Karpas-422 (cell line): ENCODE measurements around the gene EVA1A. TPM values are rescaled to one million over a fixed set of nuclear protein-coding genes. Genes with fewer than 3 reads are reported as not detected.

Experiments used
- DNase-seq: peaks from one replicate; pipeline ENCODE4 v3.0.0-alpha.2; 2015
- H2AFZ ChIP-seq: fragments of 200-600 bp; sonication (generic); 2 replicates; pipeline ENCODE4 v1.6.1; 2014; ENCODE audit warnings: antibody characterized with exemption, low read length, mixed read lengths
- H3K27ac ChIP-seq: fragments of 200-600 bp; sonication (generic); 2 replicates; pipeline ENCODE4 v1.5.1; 2014; ENCODE audit warnings: mild to moderate bottlenecking, low read length, moderate library complexity
- H3K27me3 ChIP-seq: fragments of 200-600 bp; sonication (generic); 2 replicates; pipeline ENCODE4 v1.6.1; 2014; ENCODE audit warnings: low read length, mixed read lengths
- H3K36me3 ChIP-seq: fragments of 200-600 bp; sonication (generic); 2 replicates; pipeline ENCODE4 v1.6.1; 2014; ENCODE audit warnings: low read length, mixed read lengths; ENCODE audit not compliant: insufficient read depth
- H3K4me1 ChIP-seq: fragments of 200-600 bp; sonication (generic); 2 replicates; pipeline ENCODE4 v1.6.1; 2014; ENCODE audit warnings: mild to moderate bottlenecking, low read length, mixed read lengths
- H3K4me2 ChIP-seq: fragments of 200-600 bp; sonication (generic); 2 replicates; pipeline ENCODE4 v1.6.1; 2014; ENCODE audit warnings: low read length, low read depth, mild to moderate bottlenecking; ENCODE audit not compliant: poor library complexity, severe bottlenecking
- H3K4me3 ChIP-seq: fragments of 200-600 bp; sonication (generic); 2 replicates; pipeline ENCODE4 v1.5.1; 2014; ENCODE audit warnings: mild to moderate bottlenecking, antibody characterized with exemption, low read length, mixed read lengths
- H3K79me2 ChIP-seq: fragments of 200-600 bp; sonication (generic); 2 replicates; pipeline ENCODE4 v1.6.1; 2014; ENCODE audit warnings: mild to moderate bottlenecking, low read length, mixed read lengths
- H3K9ac ChIP-seq: fragments of 200-600 bp; sonication (generic); 2 replicates; pipeline ENCODE4 v1.6.0; 2014; ENCODE audit warnings: low read length
- H3K9me2 ChIP-seq: fragments of 200-600 bp; sonication (generic), shearing (Covaris generic); replicated peaks from 2 replicates; pipeline ENCODE4 v1.6.0; 2014; ENCODE audit warnings: mild to moderate bottlenecking, low read length, moderate library complexity; ENCODE audit not compliant: insufficient read depth
- H3K9me3 ChIP-seq: fragments of 300-700, 200-600 bp; sonication (generic); 2 replicates; pipeline ENCODE4 v1.6.1; 2014; ENCODE audit warnings: low read length, mixed read lengths
- H4K20me1 ChIP-seq: fragments of 200-600 bp; sonication (generic); 2 replicates; pipeline ENCODE4 v1.6.1; 2014; ENCODE audit warnings: mild to moderate bottlenecking, antibody characterized with exemption, low read length, low read depth; ENCODE audit not compliant: insufficient read depth
- total RNA-seq: library from RNA; depleted of rRNA; stranded (reverse); fragments of >200 nt; shearing (Covaris generic); gene quantifications from 2 replicates; pipeline ENCODE4 v1.2.3, GENCODE V29; 2014; ENCODE audit warnings: low replicate concordance

EVA1A gene
- total RNA-seq, 1 experiment from 2014 or later = not detected

DNA sequence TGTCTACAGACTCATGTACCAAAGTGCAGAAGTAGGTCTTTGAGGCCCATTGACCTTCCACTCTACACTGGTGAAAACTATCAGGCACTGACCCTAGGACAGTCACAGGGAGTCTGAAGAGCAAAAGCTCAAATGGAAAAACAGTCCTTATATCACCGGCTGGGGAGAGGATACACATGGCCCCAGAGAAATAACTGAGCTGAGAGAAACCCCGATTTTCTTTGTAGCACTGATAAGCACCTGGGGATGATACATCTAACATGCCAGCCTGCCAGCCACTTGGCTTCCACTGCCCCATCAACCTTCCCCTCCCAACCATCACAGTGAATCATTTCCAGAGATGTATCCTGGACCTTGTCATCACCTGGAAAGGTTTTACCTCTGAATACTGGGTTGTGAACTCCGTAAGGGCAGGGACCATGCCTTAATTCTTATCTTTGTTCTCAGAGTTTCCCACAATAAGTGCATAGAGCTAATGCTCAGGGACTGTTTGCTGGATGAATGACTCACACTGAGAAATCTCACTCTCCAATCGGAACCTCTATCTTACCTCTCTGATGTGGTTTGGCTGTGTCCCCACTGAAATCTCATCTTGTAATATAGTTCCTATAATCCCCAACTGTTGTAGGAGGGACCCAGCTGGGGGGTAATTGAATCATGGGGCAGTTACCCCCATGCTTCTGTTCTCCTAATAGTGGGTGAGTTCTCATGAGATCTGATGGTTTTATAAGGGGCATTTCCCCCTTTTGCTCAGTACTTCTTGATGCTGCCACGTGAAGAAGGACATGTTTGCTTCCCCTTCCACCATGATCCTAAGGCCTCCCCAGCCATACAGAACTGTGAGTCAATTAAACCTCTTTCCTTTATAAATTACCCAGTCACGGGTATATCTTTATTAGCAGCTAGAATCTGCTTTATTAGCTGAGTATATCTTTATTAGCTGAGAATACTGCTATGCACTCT is 37.1 kb downstream of the EVA1A start:
- no peak overlapping the region for H2AFZ ChIP-seq
- no peak overlapping the region for H3K4me3 ChIP-seq
- H3K9me3 ChIP-seq = no peaks in the 10 kb centered on the region
- no peak for DNase-seq
- H3K27me3 ChIP-seq = no peaks in the 10 kb centered on the region
- no peak overlapping the region for H3K4me2 ChIP-seq
- no peak overlapping the region for H3K27ac ChIP-seq
- H3K4me1 ChIP-seq = no peaks in the 10 kb centered on the region
- H4K20me1 ChIP-seq = no peaks in the 10 kb centered on the region
- H3K79me2 ChIP-seq = no peaks in the 10 kb centered on the region
- H3K36me3 ChIP-seq = no peaks in the 10 kb centered on the region
- no peaks in the 10 kb centered on the region for H3K9me2 ChIP-seq
- no peak overlapping the region for H3K9ac ChIP-seq

DNA sequence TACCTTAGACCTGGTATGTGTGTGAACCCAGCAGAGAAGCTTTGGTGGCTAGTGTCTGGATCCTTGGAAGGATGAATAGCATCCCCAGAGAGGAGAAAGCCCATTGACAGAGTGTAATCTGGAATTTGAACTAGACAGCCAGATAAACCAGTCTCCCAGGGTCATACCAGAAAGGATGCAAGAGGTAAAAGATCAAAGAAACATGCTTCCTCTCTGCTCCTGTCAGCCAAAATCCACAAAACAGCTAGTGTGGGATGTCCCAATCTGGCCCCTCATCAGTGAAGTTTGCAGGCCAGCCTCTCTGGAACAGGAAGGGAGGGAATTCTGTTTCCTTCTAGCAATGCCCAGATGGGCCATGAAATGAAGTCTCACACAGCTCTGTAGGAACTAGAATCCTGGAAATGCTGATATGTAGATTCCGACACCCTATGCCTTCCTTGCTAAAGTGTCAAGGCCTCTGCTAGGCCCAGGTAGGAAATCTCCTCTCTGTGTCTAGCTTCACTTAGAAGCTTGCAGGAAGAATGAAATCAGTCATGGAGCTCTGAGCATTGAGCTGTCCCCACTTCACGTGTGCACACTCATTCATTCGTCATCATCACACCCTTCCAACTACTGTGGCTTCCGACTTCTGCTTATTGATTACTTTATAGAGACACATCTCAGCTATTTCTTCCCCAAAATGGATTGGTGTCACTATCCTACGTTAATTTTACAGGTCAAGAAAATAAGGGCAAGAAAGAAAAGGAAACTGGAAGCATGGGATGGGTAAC is 38.0 kb downstream of the EVA1A start:
- no peak overlapping the region for H2AFZ ChIP-seq
- no peak overlapping the region for H3K9ac ChIP-seq
- no peaks in the 10 kb centered on the region for H3K36me3 ChIP-seq
- H3K4me2 ChIP-seq = no peak overlapping the region
- no peak for DNase-seq
- H4K20me1 ChIP-seq = no peaks in the 10 kb centered on the region
- no peaks in the 10 kb centered on the region for H3K9me3 ChIP-seq
- H3K9me2 ChIP-seq = no peaks in the 10 kb centered on the region
- no peaks in the 10 kb centered on the region for H3K79me2 ChIP-seq
- no peaks in the 10 kb centered on the region for H3K4me1 ChIP-seq
- no peak overlapping the region for H3K27ac ChIP-seq
- no peaks in the 10 kb centered on the region for H3K27me3 ChIP-seq
- no peak overlapping the region for H3K4me3 ChIP-seq

DNA sequence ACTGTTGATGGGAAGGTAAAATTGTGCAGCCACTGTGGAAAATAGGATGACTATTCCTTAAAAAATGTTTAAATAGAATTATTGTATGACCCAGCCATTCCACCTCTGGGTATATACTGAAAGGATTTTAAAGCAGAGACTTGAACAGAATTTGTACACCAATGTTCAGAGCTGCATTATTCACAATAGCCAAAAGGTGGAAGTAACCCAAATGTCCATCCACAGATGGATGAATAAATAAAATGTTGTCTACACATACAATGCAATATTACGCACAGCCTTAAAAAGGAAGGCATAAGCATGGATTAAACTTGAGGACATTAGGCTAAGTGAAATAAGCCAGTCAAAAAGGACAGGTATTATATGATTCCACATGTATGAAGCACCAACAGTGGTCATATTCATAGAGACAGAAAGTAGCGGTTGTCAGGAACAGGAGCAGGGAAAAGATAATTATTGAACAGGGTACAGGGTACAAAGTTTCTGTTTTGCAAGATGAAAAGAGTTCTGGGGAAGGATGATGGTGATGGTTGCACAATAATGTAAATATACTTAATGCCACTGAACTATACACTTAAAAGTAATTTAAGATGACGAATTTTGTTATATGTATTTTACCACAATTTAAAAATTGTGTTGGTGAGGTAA is 39.4 kb downstream of the EVA1A start:
- DNase-seq = no peak
- H3K36me3 ChIP-seq = no peaks in the 10 kb centered on the region
- H3K27me3 ChIP-seq = no peaks in the 10 kb centered on the region
- H3K9me2 ChIP-seq = no peaks in the 10 kb centered on the region
- no peak overlapping the region for H3K27ac ChIP-seq
- H3K79me2 ChIP-seq = no peaks in the 10 kb centered on the region
- no peak overlapping the region for H3K4me2 ChIP-seq
- no peaks in the 10 kb centered on the region for H3K9me3 ChIP-seq
- no peak overlapping the region for H3K4me3 ChIP-seq
- H3K4me1 ChIP-seq = no peaks in the 10 kb centered on the region
- no peak overlapping the region for H2AFZ ChIP-seq
- H4K20me1 ChIP-seq = no peaks in the 10 kb centered on the region
- no peak overlapping the region for H3K9ac ChIP-seq

DNA sequence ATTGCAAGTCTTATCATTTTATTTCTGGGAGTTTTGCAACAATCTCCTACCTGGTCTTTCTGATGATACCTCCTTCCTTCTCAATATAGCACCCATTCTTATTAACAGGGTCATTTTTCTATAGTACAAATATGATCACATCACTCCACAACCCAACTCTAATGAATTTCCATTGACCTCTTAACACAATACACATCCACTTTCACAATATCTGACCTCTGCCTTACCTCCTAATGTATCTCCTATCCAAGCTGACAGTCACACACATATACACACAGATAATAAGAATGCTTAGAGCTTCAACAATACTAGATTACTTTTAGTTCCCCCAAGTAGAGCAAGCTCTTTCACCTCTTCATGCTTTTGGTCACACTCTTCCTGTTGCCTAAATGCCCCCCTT is 40.9 kb downstream of the EVA1A start:
- Histone ChIP-seq H3K4me3 (no peak overlapping the region), H3K36me3 (no peaks in the 10 kb centered on the region), H3K9ac (no peak overlapping the region), H3K9me2 (no peaks in the 10 kb centered on the region), H2AFZ (no peak overlapping the region), H3K9me3 (no peaks in the 10 kb centered on the region), H3K79me2 (no peaks in the 10 kb centered on the region), H3K4me1 (no peaks in the 10 kb centered on the region), H4K20me1 (no peaks in the 10 kb centered on the region), H3K4me2 (no peak overlapping the region), H3K27me3 (no peaks in the 10 kb centered on the region), H3K27ac (no peak overlapping the region)
- no peak for DNase-seq

DNA sequence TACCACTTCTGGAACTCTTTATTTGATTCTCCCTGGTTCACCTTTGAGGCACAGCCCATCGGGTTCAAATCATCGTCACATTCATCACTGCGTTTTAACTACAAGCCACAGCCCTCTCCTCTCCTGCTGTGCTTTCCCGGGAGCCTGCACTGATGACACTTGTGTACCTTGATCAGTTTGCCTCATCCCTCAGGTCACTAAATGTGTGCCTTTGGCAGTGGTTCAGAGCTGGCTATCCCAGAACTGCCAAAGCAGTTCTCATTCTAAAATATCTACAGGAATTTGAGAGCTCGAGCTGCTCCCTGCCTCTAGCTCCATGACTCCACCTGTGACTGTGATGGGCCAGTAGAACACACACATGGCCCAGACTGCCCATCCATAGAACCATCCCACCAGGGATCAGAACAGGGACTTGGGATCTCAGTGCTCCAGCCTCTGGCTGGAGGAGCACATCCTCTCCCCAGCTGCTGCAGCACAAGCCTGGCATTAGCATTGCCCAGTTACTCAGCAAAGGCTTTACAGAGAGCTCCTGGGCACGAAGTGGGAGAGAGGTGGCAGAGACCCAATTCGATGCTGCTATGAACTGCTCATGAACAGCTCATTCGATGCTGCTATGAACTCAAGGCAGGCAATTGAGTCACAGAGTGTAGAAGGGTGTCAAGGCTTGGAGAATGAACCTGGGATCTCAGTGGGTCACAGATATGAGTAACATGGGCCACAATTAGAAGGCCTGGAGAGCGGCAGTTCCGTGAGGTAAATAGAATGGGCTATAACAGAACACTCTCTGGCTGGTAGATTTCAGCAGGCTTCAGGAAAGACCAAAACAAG is 41.9 kb downstream of the EVA1A start:
- Histone ChIP-seq H3K27ac (no peak overlapping the region), H3K79me2 (no peaks in the 10 kb centered on the region), H3K4me2 (no peak overlapping the region), H4K20me1 (no peaks in the 10 kb centered on the region), H3K4me1 (no peaks in the 10 kb centered on the region), H3K36me3 (no peaks in the 10 kb centered on the region), H3K9ac (no peak overlapping the region), H3K4me3 (no peak overlapping the region), H3K27me3 (no peaks in the 10 kb centered on the region), H3K9me3 (no peaks in the 10 kb centered on the region), H2AFZ (no peak overlapping the region), H3K9me2 (no peaks in the 10 kb centered on the region)
- no peak for DNase-seq

DNA sequence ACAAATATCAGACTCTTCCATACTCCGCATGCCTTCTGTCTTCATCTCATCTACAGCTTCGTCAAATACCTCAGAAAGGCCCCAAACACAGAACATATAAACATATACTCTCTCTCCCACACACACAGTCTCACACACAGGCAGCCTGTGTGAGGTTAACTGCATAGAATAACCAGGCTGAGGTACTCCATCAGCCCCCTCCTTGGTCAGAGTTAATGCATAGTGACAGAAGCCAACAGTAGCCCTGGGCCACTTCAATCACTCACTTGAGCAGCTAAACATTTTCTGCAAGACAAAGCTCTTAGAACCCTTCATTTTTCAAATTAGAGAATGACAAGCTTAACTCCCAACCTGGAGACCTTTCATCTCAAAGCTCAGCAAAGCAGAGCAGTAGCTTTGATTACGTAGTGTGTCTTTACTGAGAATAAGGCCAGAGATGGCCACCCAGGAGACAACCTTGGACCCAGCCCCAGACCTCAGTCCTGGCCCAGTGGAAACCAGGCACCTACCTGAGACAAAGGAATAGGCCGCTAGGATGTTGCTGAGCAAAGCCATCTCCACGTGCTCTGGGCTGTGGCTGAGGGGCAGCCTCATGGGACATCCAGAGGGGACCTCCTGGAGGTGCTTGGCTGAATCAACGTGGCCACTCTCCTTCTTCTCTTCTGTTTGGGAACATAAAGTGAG is 43.0 kb downstream of the EVA1A start:
- H3K9me2 ChIP-seq = no peaks in the 10 kb centered on the region
- no peaks in the 10 kb centered on the region for H3K36me3 ChIP-seq
- H4K20me1 ChIP-seq = no peaks in the 10 kb centered on the region
- H3K4me3 ChIP-seq = no peak overlapping the region
- no peak overlapping the region for H3K27ac ChIP-seq
- H2AFZ ChIP-seq = no peak overlapping the region
- no peak overlapping the region for H3K9ac ChIP-seq
- DNase-seq = no peak
- no peaks in the 10 kb centered on the region for H3K79me2 ChIP-seq
- H3K27me3 ChIP-seq = peaks cover 1% of the 10 kb centered on the region; the same call in 1 of the 2 replicates
- H3K4me1 ChIP-seq = no peaks in the 10 kb centered on the region
- peaks cover 2% of the 10 kb centered on the region for H3K9me3 ChIP-seq
- no peak overlapping the region for H3K4me2 ChIP-seq
